ENCODE data around the gene ASPRV1.

ASPRV1 gene

GRCh38 chr2:69937968-69938367, 23.5 kb downstream of the ASPRV1 start:
- DNase-seq = no peak

GRCh38 chr2:69936906-69937305, 24.5 kb downstream of the ASPRV1 start:
- no peak for DNase-seq

GRCh38 chr2:69935011-69935410, 26.4 kb downstream of the ASPRV1 start:
- DNase-seq = no peak

- DNase-seq = no peak
Observed at GRCh38 chr2:69934614-69934908, 26.9 kb downstream of the ASPRV1 start.

- peak; percentile 19 for DNase-seq
Observed at GRCh38 chr2:69933839-69934613, 27.4 kb downstream of the ASPRV1 start.

- DNase-seq = no peak
Observed at GRCh38 chr2:69933254-69933828, 28.1 kb downstream of the ASPRV1 start.

- no peak for DNase-seq
Observed at GRCh38 chr2:69932596-69932922, 28.9 kb downstream of the ASPRV1 start.

- no peak for DNase-seq
Observed at GRCh38 chr2:69931832-69932595, 29.4 kb downstream of the ASPRV1 start.

GRCh38 chr2:69926849-69927515, 34.4 kb downstream of the ASPRV1 start:
- no peak for DNase-seq

- no peak for DNase-seq
Observed at GRCh38 chr2:69923116-69923515, 38.3 kb downstream of the ASPRV1 start.

- DNase-seq = no peak
Observed at GRCh38 chr2:69918401-69918800, 43.0 kb downstream of the ASPRV1 start.

GRCh38 chr2:69917852-69918251, 43.6 kb downstream of the ASPRV1 start:
- DNase-seq = no peak

- DNase-seq = no peak
Observed at GRCh38 chr2:69916106-69916505, 45.3 kb downstream of the ASPRV1 start.

- DNase-seq = peak; percentile 100
Observed at GRCh38 chr2:69914950-69915945, 46.2 kb downstream of the ASPRV1 start, which contains the start of gene MXD1. TSS of gene MXD1 (plus strand) at chr2:69915109. CDS start at chr2:69915331, 222 bp downstream.

- DNase-seq = peak; percentile 58
Observed at GRCh38 chr2:69914164-69914949, 47.1 kb downstream of the ASPRV1 start.

GRCh38 chr2:69911985-69912563, 49.4 kb downstream of the ASPRV1 start:
- DNase-seq = no peak
